22Rv1 (cell line): Measurements from ENCODE around the gene FBXW12.
A peak's percentile ranks its signal among the peaks of the same experiment; 100 is the strongest.

Source experiments
- H3K27ac ChIP-seq: fragments of 450-650 bp; 2 replicates; pipeline ENCODE4 v1.5.1; 2017
- ZFX ChIP-seq: fragments of 450-650 bp; IDR thresholded peaks from 2 replicates; pipeline ENCODE4 v1.6.1; 2017; ENCODE audit warnings: antibody characterized with exemption, borderline replicate concordance
- TF ChIP-seq, protein P1 (sequence below): fragments of 450-650 bp; IDR thresholded peaks from 2 replicates; pipeline ENCODE4 v1.5.1; 2017; ENCODE audit warnings: mild to moderate bottlenecking

Gene FBXW12

DNA sequence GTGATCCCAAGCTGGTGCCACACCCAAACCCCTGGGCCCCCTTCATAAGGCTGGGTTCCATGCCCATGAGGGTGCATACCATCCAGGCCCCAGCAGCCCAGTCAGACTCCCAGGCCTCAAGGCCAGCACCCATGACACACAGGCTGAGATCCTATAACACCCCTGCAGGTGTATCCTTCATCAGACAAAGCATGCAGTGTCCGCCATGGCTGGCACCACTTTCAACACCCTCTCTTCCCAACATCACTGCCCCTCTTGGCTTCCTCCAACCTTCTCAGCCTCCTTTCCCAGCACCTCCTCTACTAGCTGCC, 64.4 kb downstream of the FBXW12 start:
- no peak for TF ChIP-seq ZFX
- TF ChIP-seq, protein P1, sequence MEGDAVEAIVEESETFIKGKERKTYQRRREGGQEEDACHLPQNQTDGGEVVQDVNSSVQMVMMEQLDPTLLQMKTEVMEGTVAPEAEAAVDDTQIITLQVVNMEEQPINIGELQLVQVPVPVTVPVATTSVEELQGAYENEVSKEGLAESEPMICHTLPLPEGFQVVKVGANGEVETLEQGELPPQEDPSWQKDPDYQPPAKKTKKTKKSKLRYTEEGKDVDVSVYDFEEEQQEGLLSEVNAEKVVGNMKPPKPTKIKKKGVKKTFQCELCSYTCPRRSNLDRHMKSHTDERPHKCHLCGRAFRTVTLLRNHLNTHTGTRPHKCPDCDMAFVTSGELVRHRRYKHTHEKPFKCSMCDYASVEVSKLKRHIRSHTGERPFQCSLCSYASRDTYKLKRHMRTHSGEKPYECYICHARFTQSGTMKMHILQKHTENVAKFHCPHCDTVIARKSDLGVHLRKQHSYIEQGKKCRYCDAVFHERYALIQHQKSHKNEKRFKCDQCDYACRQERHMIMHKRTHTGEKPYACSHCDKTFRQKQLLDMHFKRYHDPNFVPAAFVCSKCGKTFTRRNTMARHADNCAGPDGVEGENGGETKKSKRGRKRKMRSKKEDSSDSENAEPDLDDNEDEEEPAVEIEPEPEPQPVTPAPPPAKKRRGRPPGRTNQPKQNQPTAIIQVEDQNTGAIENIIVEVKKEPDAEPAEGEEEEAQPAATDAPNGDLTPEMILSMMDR, result no peak
- H3K27ac ChIP-seq, result no peak overlapping the region

DNA sequence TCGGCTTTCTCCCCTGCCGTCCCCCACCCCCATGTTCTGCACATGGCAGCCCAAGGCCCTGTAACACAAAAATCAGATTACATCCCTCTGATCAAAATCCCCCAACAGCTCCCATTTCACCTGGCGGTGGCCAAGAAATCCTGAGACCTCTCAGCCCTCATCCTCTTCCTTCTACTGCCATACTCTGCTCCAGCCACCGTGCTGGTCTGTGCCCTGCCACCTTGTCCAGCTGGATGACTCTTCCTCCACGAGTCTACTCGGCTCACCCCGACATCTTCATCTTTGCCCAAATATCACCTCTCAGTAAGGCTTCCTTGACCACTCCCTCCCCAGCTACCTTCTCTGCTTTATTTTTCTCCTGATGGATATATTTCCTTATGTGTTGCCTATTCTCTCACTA, 64.8 kb downstream of the FBXW12 start:
- H3K27ac ChIP-seq, result no peak overlapping the region; the same call in 1 of the 2 replicates
- TF ChIP-seq ZFX, result no peak
- TF ChIP-seq, protein P1, result no peak

DNA sequence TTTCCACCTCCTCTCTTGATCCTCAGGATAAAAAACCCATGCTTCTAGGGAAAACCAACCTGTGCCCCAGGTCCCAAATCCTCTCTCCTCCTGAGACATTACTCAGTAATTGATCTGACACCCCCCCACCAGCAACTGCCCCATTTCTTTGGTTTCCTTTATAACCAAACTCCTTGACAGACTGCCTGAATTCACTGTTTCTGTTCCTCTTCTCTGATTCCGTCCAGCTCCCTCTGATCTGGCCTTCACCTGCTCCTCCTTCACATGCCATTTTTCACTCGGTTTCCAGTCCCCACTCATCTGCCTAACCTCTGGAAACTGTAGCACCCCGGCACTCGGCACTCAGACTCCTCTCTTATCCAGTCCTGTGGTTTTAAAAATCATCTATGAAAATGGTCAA, 65.8 kb downstream of the FBXW12 start:
- TF ChIP-seq, protein P1, result no peak
- TF ChIP-seq ZFX, result no peak
- no peak overlapping the region for H3K27ac ChIP-seq

DNA sequence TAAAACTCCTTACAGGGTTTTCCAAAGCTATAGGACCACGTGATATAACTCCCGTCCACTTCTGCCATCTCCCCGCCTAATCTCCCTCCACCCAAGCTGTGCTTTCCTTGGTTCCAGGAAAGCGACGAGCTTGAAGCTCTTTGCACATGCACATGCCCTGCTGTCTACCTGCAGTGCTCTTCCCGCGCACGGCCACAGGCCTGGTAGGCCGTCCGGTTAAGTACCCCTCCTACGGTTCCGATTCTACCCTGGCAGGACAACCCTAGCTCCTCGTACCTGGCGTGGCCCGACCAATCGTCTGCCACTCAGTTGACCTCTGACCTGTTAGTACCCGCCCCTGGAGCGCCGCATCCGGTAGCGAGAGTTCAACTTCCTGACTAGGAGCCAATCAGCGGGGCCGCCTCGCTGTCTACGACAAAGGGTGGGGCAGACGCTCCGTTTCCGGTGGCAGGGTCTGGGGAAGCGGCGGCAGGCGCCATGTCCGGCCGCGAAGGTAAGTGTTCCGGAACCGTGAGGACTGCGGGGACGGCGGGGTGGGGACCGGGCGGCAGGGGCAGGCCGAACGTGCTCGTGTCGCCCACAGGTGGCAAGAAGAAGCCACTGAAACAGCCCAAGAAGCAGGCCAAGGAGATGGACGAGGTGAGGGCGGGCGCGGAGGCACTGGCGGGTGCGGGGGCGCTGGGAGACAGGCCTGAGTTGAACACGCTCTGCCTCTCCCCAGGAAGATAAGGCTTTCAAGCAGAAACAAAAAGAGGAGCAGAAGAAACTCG, 68.0 kb downstream of the FBXW12 start, which contains the start of the genes CCDC51 and TMA7:
Gene CCDC51 (minus strand): TSS at position 300 of the 770 bp plus-strand sequence. CDS start 4,991 bp downstream, outside the sequence.
Gene TMA7 (plus strand): TSS at position 438 of the 770 bp plus-strand sequence. CDS start 40 bp downstream, at position 478.
- no peak for TF ChIP-seq ZFX
- TF ChIP-seq, protein P1, result no peak
- H3K27ac ChIP-seq, result peak within 1 kb of the TSS; percentile 87

DNA sequence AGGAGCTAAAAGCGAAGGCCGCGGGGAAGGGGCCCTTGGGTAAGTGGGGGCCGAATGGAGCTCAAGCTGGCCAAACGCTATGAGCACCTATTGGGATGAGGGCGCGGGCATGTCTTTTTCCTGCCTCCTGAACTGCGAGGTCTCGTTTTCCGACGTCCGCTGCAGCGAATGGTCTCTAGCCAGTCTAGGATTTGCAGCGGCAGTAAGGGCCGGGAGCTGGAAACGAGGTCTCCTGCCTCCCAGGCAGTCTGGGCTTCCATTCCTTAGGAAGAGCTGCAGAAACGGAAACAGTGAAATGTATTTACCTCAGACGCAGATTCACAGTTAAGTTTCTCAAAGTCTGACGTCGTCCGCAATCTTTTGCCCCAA, 68.6 kb downstream of the FBXW12 start:
- peak overlapping the region; percentile 87 for H3K27ac ChIP-seq
- TF ChIP-seq ZFX, result no peak
- TF ChIP-seq, protein P1, result no peak

DNA sequence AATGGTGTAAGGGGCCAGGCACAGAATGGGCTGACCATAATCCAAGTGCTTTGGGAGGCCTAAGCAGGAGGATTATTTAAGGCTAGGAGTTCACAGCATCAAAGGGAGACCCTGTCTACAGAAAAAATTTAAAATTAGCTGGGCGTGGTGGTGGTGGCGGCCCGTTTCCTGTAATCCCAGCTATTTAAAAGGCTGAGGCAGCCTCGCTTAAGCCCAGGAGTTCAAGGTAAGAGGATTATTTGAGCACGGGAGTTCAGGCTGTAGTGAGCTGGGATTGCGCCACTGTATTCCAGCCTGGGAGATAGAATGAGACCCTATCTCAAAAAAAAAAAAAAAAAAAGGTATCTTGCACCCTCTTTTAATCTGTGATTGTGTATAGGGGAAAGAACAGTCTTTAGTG, 69.9 kb downstream of the FBXW12 start:
- peak overlapping the region; percentile 87; the same call in 1 of the 2 replicates for H3K27ac ChIP-seq
- TF ChIP-seq, protein P1, result no peak
- TF ChIP-seq ZFX, result no peak
